HTR-8/SVneo (cell line): ENCODE results near the gene COX17.

Experiments
- DNase-seq: peaks from one replicate; pipeline ENCODE4 v3.0.0; 2011; ENCODE audit warnings: low spot score, mixed read lengths; ENCODE audit not compliant: insufficient read length
- FAIRE-seq: peaks from 2 replicates; lab custom pipeline; 2011; peaks lifted over from hg19 to GRCh38; lab: Jason Lieb, UNC

COX17 gene

GRCh38 chr3:119676020-119676419 lies 1.2 kb downstream of the COX17 start:
- no peak for DNase-seq
- FAIRE-seq = no peak

DNA sequence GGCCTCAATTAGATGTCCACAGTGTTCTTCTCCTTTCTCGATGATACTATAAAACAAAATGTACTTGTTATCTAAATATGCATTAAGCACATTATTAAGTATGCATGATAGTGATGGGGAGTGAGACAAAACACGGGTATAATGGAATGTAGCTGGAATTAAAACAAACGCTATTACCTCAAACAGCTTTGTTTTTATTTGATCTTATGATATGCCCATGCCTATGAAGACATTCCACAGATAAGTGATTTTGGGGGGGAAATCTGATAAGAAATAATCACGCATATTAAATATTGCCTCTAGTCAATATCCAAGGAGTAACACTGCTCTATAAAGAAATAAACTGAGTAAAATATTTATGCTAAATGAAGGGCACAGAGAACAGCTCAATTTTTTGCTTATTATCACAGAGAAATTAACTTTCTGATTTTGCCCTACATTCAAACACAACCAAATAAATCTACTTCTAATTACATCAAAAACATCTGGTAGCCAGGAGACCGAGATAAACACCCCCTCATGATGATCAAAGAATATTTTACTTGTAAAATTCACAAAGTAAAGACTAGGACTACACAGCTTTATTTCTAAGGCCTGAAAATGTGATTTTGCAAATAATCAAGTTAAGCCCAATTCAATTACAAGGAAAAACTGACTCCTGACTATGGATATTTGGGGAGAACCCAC lies 1.9 kb downstream of the COX17 start:
- DNase-seq (no peak), FAIRE-seq (no peak)

DNA sequence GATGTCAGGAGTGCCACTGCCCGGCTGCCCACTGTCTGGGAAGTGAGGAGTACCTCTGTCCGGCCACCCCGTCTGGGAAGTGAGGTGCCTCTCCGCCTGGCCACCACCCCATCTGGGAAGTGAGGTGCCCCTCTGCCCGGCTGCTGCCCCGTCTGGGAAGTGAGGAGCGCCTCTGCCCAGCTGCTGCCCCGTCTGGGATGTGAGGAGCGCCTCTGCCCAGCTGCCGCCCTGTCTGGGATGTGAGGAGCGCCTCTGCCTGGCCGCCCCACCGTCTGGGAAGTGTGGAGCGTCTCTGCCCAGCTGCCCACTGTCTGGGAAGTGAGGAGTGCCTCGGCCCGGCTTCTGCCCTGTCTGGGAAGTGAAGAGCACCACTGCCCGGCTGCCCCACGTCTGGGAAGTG lies 3.3 kb downstream of the COX17 start:
- DNase-seq = no peak
- FAIRE-seq = no peak

- no peak for DNase-seq
- FAIRE-seq = no peak
Measured at GRCh38 chr3:119672776-119673175, 4.4 kb downstream of the COX17 start.

DNA sequence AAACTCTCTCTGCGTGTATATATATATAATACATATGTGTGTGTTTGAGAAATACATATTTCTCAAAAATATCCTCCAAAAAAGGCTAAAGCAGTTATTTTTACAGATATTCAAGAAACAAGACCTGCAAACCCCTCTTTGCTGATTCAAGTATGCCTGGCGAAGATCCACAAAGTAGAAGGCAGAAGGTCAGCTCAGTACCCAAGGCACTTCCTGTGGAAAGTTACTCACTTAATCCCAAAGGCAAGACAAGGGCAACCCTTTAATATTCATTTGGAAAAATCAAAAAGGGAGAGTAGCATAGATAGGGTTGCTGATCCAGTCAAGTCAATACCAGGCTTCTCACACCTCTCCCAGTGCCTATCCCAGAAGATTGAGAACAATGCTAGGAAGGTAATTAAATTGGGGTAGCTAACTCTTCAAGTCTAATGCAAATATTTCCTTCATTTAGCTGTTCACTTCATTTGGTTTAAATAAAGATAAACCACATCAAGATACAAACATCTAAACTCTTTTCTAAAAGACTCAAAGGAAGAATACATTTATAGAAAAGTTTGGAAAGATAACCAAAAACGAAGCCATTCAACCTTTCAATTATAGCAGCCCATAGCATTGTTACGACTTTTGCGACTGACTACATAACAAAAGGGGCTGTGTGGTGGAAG lies 7.2 kb downstream of the COX17 start:
- no peak for FAIRE-seq

GRCh38 chr3:119665954-119666559 lies 11.1 kb downstream of the COX17 start:
- FAIRE-seq = no peak
- no peak for DNase-seq

More for the DNA sequence above, 7.2 kb downstream of the COX17 start:
- no peak for DNase-seq

DNA sequence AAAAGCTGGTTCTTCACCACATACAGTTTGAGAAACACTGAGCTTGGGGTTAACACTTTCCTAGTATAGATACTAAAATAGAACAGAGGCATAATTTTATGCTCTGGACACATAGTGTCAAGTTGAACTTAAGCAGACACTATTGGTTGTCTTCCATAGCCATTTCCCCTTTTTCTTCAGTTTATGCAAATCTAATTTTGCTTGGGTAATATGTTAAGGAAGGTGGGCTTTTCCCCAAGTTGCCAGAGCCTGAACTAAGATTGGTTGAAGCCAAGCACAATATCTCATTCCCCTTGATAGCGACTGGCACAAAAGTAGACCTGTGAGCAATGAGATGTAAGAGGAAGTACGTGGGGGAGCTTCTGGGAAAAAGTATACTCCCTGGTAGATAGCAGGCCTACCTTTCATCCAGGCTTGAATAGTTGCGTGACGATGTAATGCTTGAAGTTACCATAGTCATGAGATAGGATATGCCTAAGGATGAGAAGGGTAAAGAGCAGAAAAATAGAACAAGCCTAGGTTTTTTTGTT lies 12.3 kb downstream of the COX17 start:
- DNase-seq (no peak), FAIRE-seq (no peak)

DNA sequence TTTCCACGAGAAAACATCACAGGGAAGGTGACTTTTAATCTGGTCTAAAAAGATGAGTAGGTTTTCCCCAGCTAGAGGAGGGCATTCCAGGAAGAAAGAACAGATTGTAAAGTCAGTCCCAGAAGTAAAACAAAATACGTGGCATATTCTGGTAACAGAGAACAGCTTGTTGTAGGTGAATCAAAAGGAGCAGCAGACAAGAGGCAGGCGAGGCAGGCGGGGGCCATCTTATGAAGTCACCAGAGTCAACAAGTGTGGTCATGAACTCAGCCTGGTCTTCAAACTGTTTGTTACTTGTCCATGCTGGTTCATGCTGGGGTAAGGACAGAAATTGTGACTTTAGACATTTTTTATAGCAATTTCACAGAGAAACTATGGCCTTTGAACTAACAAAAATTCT lies 12.8 kb downstream of the COX17 start:
- DNase-seq = no peak

DNA sequence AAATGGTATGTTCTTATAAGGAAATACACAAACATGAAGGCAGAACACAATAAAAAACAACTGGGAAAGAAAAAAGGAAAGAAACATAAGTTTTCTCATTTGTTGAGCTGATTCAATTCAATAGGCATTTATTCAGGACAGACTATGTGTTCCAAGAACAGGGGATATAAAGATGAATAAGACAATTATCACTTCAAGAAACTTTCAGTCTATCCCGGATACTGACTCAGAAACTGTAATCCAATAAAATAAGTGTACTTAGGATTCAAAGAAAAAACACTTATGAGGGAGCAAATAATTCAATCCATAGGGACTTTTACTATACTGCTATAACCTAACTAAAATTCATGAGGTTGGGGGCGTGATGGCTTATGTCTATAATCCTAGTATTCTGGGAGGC lies 13.3 kb downstream of the COX17 start:
- DNase-seq = no peak
- FAIRE-seq = no peak

More for the DNA sequence above, 12.8 kb downstream of the COX17 start:
- FAIRE-seq = no peak

DNA sequence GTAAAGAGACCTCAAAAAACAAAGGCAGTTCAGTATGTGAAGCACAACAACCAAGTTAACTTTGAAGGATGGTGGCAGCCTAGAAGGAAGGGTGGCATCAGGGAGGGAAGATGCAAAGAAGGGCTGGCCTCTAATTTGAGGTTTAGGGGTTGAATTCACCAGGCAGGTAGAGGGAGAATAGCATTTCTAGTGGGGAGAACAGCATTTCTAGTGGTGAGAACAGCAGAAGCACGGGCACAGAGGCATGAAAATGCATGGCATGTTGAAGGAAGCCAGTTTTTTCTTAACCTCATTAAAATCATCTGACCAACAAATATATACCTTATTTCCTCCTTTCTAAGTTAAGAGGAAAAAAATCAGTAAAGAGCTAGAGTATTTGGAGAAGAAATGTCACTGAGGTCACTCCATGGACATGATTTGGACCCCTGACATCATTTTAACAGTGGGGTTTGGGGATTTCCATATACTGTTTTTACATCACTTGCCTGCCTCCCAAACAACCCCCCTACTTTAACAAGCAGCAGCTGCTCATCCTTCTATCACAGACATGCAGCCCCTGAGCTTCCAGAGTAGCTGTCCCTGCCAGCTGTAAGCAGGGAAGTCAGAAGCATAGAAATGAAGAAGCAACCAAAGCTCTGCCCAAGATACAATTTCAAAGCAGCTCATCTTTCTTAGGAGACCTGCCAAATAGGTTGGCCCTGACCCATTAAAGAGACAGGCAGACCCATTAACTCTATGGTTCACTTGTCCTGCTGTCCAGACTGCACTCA lies 14.4 kb downstream of the COX17 start:
- DNase-seq = no peak
- FAIRE-seq = no peak

DNA sequence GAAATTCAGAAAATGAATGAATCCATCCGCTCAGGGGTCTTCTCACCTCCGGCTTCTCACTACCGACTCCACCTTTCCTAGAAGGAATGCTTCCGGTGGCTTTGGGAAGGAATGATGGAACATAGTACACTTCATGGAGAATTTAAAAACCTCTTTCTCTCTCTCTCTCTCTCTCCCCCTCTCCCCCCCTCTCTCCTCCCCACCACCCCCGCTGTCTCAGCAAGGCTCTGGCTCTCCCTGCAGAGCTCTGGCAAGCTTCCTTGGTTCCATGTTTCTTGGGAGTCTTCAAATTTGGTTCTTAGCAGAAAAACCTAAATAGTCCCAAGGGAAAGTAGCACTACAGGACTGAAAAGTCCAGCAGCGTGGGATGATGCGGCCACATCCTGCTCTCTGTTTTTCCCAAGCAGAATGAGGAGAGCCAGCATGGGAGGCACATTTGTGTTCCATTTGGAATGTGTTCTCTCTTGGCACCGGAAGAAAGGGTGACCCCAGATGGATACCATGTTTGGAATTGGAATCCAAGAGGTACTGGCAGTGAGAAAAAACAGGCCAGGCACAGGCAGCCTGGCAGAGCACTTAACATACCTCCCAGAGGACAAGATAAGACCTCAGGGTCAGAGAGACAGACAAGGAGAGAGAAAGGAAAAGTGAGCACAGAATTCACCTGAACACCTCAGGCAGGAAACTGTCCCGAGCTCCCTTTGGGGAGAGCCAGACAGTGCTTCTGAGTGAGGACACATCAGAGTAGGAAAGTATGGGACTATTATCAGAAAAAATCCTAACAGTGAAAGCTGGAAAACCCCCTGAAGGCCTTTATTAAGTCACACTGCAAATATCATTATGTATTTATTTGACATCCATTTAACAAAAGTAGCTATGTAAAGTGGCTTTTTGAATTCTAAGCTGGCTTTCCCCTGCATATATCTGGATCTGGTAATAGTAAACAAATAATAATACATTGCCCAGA lies 16.4 kb downstream of the COX17 start, which contains the start of gene POPDC2:
POPDC2 (minus strand) TSS at position 116 of the 967 bp plus-strand sequence. CDS start 166 bp downstream, outside the sequence.
- DNase-seq = no peak
- no peak for FAIRE-seq

DNA sequence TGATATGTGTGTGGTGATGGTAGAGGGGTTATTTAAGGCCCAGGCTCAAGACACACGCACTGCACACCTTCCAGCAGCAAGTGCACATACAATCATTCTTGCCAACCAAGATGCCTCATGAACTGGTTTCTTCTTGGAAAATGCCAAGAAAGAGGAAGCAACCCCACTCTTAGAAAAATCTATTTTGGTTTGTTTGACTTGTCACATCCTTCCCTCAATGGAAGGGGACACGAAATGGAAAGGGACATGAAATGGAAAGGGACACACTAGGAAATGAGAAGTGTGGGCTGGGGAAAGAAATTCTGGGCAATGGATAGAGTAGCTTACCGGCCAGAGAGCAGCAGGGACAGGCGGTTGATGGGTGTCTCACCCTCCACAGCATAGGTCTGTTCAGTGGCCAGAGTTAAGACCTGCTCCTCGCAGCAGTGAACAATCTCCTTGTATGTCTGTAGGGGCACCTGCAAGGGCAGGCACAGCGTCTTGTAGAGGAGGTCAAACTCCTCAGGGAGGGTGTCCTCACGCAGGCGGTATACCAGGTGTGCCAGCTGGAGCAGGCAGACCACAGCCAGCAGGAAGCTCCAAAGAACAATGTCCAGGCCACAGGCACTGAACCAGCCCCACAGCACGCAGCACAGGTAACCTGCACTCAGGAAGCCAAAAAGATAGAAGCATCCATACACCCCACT lies 17.5 kb downstream of the COX17 start:
- FAIRE-seq = no peak
- no peak for DNase-seq

DNA sequence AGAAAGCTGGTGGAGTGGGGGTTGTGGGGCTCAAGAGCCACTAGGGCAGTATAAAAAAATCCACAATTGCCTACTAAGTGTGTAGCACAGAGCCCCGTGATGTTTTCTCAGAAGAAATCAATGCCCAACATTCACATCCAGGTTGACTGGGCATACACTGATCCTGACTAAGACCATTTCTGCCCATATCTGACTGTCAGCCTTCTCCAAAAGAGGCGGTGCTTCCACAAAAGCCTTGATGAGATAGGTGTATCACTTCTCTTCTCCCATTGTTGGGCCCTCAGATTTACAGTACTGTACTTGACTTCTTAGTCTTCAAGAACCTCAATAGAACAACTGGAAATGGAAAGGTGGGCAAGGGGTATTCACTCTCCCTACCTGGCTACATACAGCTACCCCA lies 18.2 kb downstream of the COX17 start:
- FAIRE-seq = no peak
- no peak for DNase-seq

DNA sequence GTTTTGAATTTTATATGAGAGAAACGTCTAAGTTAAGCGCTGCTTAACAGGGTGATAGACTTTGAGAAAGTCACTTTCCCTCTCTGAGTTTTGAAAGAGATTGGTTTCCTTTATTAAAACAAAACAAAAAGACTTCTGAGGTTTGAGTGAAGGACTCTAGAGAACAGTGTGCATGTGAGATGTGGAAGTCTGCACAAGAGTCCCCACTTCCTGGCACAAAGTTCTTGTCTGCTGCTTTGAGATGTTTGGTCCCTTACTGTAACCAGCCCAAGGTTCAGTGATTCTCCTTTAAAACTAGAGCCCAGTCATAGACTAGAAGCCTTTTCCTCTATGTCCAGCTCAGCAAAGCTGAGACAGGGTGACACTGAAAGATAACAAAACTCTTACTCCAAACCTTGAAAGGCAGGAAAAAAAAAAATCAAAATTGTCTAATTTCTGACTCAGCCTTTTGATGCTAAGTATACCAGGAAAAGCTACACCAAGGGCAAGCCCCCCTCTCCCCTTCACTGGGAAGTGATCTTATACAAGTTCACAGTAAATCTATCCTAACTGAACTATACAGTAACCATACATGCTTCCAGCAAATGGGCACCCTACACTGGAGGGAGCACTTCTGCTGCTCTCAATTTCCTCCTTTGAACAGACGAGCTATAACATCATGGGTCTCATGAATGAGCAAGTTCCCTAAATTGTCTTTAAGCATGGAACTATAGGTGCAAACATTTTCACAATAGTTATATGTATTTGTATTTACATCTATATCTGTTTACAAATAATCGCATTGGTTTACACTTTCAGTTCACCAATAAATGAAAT lies 19.1 kb downstream of the COX17 start:
- DNase-seq = no peak
- FAIRE-seq = no peak

- DNase-seq = no peak
- no peak for FAIRE-seq
Measured at GRCh38 chr3:119653876-119654275, 23.3 kb downstream of the COX17 start.

DNA sequence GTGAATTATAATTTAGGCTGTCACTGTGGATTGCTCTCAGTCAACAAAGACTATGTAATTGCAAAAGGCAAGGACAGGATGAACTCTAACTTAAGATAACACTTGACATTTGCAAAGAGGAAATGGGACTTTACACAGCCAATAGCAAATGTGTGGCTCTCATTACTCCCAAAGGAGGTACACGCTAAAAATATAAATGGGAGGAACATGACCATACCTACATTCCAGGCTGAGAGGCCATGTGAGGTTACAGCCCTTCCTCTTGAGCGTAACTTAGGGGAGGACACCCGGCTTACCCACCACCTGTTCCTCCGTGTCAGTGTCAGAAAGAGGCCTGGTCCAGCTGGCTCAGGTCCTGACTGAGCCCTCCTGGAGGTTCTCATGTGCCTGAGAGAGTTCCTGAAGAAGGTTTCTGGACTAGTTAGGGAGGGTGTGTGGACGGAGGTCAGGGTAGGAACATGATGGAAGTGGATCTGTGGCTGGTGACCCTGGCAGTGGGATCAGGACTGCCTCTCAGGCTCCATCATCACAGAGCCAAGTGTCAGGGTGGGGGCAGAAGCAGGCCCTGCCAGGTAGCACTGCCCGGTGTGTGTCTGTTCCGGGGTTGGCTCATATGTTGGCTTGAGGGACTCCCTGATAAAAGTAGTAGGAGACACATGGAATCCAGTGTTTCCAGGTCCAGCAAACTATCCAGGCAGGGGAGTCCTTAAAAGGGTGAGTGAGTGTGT lies 24.7 kb downstream of the COX17 start:
- DNase-seq (no peak), FAIRE-seq (no peak)

GRCh38 chr3:119649761-119650160 lies 27.4 kb downstream of the COX17 start:
- no peak for FAIRE-seq
- DNase-seq = no peak
